Measurements from ENCODE around the gene SCAF1. TPM values are rescaled to one million over a fixed set of nuclear protein-coding genes. Genes with fewer than 3 reads are reported as not detected.
A peak's percentile ranks its signal among the peaks of the same experiment; 100 is the strongest.

Gene SCAF1
- total RNA-seq, 1 donor from 2014 or later = 89.9 TPM

GRCh38 chr19:49682274-49682673 is 40.3 kb downstream of the SCAF1 start:
- Mint-ChIP-seq H3K27ac (no peak overlapping the region), H3K9me3 (no peaks in the 10 kb centered on the region), H3K4me1 (peaks cover 22% of the 10 kb centered on the region), H3K36me3 (peaks cover 17% of the 10 kb centered on the region), H3K27me3 (ENCODE audit: low read depth) (no peaks in the 10 kb centered on the region), H3K4me3 (no peak overlapping the region)
- DNase-seq (ENCODE audit: low spot score in 2 of 2, unreplicated experiment in 2 of 2) = no peak
- no peak for TF ChIP-seq CTCF (IDR thresholded peaks at IDR 0.05; ENCODE audit: unreplicated experiment)

- no peak overlapping the region for H3K27ac Mint-ChIP-seq
- peaks cover 22% of the 10 kb centered on the region for H3K36me3 Mint-ChIP-seq
- TF ChIP-seq CTCF (IDR thresholded peaks at IDR 0.05; ENCODE audit: unreplicated experiment) = no peak
- H3K27me3 Mint-ChIP-seq (ENCODE audit: low read depth) = no peaks in the 10 kb centered on the region
- H3K4me3 Mint-ChIP-seq = no peak overlapping the region
- peaks cover 14% of the 10 kb centered on the region for H3K4me1 Mint-ChIP-seq
- DNase-seq (ENCODE audit: low spot score in 2 of 2, unreplicated experiment in 2 of 2) = no peak
- no peaks in the 10 kb centered on the region for H3K9me3 Mint-ChIP-seq
Observed at GRCh38 chr19:49683814-49684250, 41.8 kb downstream of the SCAF1 start.

- no peaks in the 10 kb centered on the region for H3K9me3 Mint-ChIP-seq
- H3K4me3 Mint-ChIP-seq = no peak overlapping the region
- H3K27ac Mint-ChIP-seq = no peak overlapping the region
- DNase-seq (ENCODE audit: low spot score in 2 of 2, unreplicated experiment in 2 of 2) = no peak
- H3K36me3 Mint-ChIP-seq = peaks cover 22% of the 10 kb centered on the region
- peak; percentile 25 for TF ChIP-seq CTCF (IDR thresholded peaks at IDR 0.05; ENCODE audit: unreplicated experiment)
- H3K27me3 Mint-ChIP-seq (ENCODE audit: low read depth) = no peaks in the 10 kb centered on the region
- H3K4me1 Mint-ChIP-seq = peaks cover 17% of the 10 kb centered on the region
Observed at GRCh38 chr19:49684251-49684982, 42.4 kb downstream of the SCAF1 start.

GRCh38 chr19:49684983-49685553 is 43.1 kb downstream of the SCAF1 start:
- H3K27me3 Mint-ChIP-seq (ENCODE audit: low read depth) = peaks cover 4% of the 10 kb centered on the region
- no peak overlapping the region for H3K27ac Mint-ChIP-seq
- peaks cover 22% of the 10 kb centered on the region for H3K36me3 Mint-ChIP-seq
- H3K4me3 Mint-ChIP-seq = no peak overlapping the region
- no peaks in the 10 kb centered on the region for H3K9me3 Mint-ChIP-seq
- DNase-seq (ENCODE audit: low spot score in 2 of 2, unreplicated experiment in 2 of 2) = no peak
- TF ChIP-seq CTCF (IDR thresholded peaks at IDR 0.05; ENCODE audit: unreplicated experiment) = no peak
- H3K4me1 Mint-ChIP-seq = peaks cover 16% of the 10 kb centered on the region

- no peak for TF ChIP-seq CTCF (IDR thresholded peaks at IDR 0.05; ENCODE audit: unreplicated experiment)
- H3K9me3 Mint-ChIP-seq = no peaks in the 10 kb centered on the region
- no peak overlapping the region for H3K27ac Mint-ChIP-seq
- H3K4me1 Mint-ChIP-seq = peaks cover 14% of the 10 kb centered on the region
- H3K4me3 Mint-ChIP-seq = no peak overlapping the region
- no peak for DNase-seq (ENCODE audit: low spot score in 2 of 2, unreplicated experiment in 2 of 2)
- peaks cover 21% of the 10 kb centered on the region for H3K36me3 Mint-ChIP-seq
- peaks cover 6% of the 10 kb centered on the region for H3K27me3 Mint-ChIP-seq (ENCODE audit: low read depth)
Observed at GRCh38 chr19:49685845-49686332, 43.9 kb downstream of the SCAF1 start.
